Sigmoid colon (tissue), 4 donors: ENCODE results near the gene ARHGAP10.

Source experiments
- CTCF ChIP-seq, 4 experiments: fragments of 450-650 bp in 3 of 4; fragments of 200-600 bp in 1 of 4; IDR thresholded peaks; one replicate each; pipeline ENCODE4 v1.5.1; 2016 to 2019; ENCODE audit warnings: antibody characterized with exemption in 4 of 4, mild to moderate bottlenecking in 3 of 4, moderate library complexity in 2 of 4
- POLR2A ChIP-seq, 2 donors: fragments of 450-650 bp; IDR thresholded peaks; one replicate each; pipeline ENCODE4 v1.6.1; 2016; ENCODE audit warnings: antibody characterized with exemption in 2 of 2, mild to moderate bottlenecking in 2 of 2, moderate library complexity in 2 of 2
- POLR2AphosphoS5 ChIP-seq, 4 donors: sonication (generic); formaldehyde crosslinking; IDR thresholded peaks; one replicate each; pipeline ENCODE4 v1.6.1; 2017; ENCODE audit warnings: antibody characterized with exemption in 4 of 4

GRCh38 chr4:148074462-148074861 is 342.6 kb downstream of the ARHGAP10 start:
- TF ChIP-seq POLR2A (IDR thresholded peaks at IDR 0.05) (no peak), CTCF (IDR thresholded peaks at IDR 0.05) (no peak), POLR2AphosphoS5 (IDR thresholded peaks at IDR 0.05) (no peak)
